Stimulated activated CD8-positive, alpha-beta memory T cell treated with anti-CD3 and anti-CD28 coated beads, Interleukin-4, amount 100 ng/mL, for 24 hours (primary cell): ENCODE data around the gene DAD1.
"Not testable (repeated sequence)": the region's sequence is repeated elsewhere in the genome, so short reads cannot be mapped to it uniquely, and the experiment has no call there.

Source experiments
- DNase-seq: peaks from one replicate; pipeline ENCODE4 v3.0.0-alpha.2; 2020; ENCODE audit warnings: low read depth

The DAD1 gene

GRCh38 chr14:22589096-22589839 is at the start of gene DAD1:
Gene DAD1 (minus strand): TSS chr14:22589224. CDS start chr14:22589157, 67 bp downstream.
- DNase-seq = peak; percentile 99

DNA sequence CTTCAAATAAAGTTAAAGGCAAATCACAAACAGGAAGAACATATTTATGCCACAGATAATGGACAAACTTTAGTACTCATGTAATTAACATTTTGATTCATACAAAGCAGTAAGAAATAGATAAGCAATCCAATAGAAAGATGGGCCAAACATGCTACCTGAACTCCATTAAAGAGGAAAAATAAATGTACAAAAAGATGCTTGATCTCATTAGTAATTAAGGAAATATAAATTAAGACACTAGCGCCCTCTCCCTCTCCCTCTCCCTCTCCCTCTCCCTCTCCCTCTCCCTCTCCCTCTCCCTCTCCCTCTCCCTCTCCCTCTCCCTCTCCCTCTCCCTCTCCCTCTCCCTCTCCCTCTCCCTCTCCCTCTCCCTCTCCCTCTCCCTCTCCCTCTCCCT is 47.0 kb upstream of the DAD1 start:
- not testable (repeated sequence) for DNase-seq

DNA sequence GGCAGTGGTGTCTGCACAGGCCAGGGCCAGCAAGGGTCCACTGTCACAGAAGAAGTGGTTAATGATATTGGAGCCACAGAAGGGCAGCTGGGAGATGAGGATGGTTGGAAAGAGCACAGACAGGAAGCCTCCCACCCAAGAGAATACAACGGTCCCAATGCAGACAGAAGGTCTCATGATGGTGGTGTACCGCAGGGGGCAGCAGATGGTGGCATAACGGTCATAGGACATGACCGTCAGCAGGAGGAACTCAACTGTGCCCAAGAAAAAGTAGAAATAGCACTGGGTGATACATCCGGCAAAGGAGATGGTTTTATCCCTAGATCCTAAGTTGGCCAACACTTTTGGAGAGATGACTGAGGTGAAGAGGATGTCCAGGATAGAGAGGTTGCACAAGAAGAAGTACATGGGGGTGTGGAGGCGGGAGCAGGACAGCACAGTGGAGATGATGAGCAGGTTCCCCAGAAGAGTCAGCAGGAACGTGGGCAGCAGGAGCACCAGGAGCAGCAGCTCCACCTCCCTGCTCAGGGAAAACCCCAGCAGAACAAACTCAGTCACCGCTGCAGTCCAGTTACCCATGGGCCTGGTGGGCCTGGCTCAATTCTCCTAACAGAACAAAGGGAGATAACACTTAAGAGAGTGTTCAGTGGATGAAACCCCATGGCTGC is 45.3 kb upstream of the DAD1 start:
- DNase-seq = no peak

- DNase-seq = no peak
Observed at GRCh38 chr14:22630486-22630885, 41.5 kb upstream of the DAD1 start.

DNA sequence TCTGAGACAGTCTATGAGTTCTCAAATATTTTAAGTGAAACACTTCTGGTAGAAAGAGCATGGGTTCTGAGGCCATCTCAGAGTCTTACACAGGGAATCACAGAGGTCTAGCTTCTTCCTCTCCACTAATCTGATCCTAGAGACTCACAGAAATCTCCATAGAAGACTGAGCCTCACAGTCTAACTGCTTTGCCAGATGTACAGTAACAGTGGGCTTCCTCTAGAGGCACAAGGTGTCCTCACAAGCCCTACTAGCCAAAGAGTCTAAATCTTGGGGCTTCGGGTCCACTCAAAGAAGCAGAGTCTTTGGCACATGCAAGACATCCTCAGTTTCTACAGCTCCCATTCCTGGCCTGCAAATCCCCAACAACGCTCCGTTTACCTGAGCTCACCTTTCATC is 41.0 kb upstream of the DAD1 start:
- no peak for DNase-seq

- no peak for DNase-seq
Observed at GRCh38 chr14:22629361-22629760, 40.3 kb upstream of the DAD1 start.

GRCh38 chr14:22627506-22628263 is 38.7 kb upstream of the DAD1 start:
- no peak for DNase-seq

DNA sequence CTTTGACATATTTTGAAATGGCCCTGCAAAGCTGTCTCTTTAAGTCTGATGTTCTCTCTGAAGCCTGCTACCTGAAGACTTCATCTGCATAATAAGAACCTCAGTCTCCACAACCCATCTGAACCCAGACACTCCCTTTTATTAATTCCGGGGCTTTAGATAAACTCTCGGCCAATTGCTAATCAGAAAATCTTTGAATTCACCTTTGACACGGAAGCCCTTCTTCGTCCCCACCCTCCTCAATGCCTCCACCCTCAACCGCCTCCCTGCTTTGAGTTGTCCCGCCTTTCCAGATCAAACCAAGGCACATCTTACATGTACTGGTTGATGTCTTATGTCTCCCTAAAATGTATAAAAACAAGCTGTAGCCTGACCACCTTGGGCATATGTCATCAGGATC is 37.6 kb upstream of the DAD1 start:
- no peak for DNase-seq

- DNase-seq = no peak
Observed at GRCh38 chr14:22623047-22623446, 34.0 kb upstream of the DAD1 start.

- DNase-seq = no peak
Observed at GRCh38 chr14:22622255-22622654, 33.2 kb upstream of the DAD1 start.

GRCh38 chr14:22615765-22616164 is 26.7 kb upstream of the DAD1 start:
- DNase-seq = not testable (repeated sequence)

DNA sequence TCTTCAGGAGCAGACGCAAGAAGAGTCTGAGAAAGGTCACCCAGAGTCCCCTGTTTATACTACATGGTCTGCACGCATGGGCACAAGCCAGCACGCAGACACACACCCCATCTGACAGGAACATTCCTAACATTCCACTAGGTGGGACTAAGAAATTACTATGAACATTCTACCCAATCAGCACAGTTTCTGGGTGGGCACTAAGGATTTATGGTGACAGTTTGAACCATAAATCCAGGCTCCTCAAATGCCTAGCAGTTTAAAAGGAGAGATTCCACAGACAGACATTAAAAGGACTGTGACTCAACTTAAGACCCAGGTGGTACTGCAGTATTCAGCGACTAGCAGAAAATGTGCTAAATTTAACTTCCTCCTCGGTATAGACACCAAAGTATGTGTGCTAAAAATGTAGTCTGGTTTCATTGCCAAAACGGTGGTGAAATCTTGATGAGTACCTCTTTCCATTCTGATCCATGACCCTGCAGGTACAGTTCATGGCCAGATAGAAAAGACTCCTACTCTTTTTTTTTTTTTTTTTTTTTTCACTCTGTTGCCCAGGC is 25.3 kb upstream of the DAD1 start:
- no peak for DNase-seq

DNA sequence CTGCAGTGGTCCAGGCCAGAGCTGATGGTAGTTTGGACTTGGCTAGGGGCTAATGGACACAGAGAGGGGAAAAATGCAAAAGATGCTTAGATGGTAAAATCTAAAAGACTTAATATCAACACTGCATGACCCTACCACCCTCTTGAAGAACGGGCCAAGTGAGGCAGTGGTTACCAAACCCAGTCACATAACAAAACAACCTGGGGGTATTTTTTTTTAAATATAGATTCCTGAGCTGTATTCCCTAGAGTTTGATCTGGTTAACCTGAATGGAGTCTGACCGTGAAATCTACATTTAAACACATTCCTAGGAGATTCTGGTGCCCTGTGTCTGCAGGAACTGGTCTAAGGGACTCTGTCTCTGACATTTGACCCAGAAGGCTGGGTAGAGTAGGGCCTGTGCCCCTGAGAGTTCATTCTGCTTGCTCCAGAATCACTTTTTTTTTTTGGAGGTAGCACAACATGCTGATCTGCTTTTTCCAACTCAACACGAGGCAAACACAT is 24.8 kb upstream of the DAD1 start:
- DNase-seq = no peak

- DNase-seq = no peak
Observed at GRCh38 chr14:22613106-22613695, 24.2 kb upstream of the DAD1 start.

DNA sequence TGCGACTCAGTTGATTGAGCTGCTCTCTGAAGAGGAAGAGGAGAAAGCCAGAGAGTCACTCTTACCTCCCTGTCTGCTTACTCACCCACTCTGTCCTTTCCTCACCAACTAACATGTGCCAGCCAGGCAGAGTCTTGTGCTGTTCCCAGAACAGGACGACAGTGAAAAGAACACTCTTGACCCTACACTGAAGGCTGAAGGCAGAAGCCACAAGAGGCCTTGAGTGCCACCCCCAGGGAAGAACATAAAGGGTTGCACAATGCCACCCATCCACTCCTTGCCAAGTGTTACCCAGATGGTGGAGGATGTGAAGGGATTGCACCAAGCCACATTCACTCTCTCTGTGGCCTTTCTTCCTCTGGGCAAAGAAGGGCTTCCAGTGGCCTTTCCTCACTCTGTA is 21.9 kb upstream of the DAD1 start:
- DNase-seq = no peak

DNA sequence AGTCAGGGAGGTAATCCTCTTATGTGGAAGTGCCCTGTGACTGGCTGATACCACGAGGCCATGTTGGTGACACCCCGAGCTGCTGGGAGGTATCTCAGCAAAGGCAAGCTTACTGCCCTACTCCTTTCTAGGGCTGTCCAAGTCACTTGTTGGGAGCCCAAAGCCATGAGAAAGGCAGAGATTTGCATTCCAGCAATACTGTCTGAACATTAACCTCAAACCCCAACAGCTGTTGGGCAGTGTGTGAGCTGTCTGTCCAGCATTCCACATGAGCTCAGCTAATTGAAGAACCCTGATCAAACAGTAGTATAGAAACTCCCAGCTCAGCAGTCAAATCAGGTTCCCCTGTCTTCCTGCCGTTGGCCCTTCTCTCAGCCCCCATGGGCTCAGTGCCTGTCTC is 18.3 kb upstream of the DAD1 start:
- no peak for DNase-seq

GRCh38 chr14:22606380-22606779 is 17.4 kb upstream of the DAD1 start:
- DNase-seq = no peak

GRCh38 chr14:22602862-22603261 is 13.8 kb upstream of the DAD1 start:
- no peak for DNase-seq

DNA sequence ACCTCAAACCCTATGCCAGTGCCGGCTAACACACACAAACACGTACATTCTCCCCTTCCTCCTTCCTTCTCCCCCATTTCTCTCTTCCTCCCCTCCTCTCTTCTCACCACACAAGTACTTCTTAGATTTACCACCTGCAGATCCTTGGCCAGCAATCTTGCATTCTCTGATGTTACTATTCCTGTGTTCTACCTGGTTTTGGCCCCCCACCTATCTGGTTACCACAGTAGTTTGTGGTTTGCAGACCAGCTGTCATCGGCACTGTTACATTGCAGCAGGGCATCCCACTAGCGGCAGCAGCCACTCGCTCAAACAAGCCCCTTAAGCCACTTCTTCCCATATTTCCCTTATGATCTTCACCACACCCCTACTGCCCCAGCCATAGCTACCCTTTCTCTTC is 13.0 kb upstream of the DAD1 start:
- no peak for DNase-seq

- no peak for DNase-seq
Observed at GRCh38 chr14:22601456-22601855, 12.4 kb upstream of the DAD1 start.

- no peak for DNase-seq
Observed at GRCh38 chr14:22600027-22600426, 11.0 kb upstream of the DAD1 start.

- no peak for DNase-seq
Observed at GRCh38 chr14:22599349-22599748, 10.3 kb upstream of the DAD1 start.
